ENCODE measurements around the gene GPR62. TPM values are rescaled to one million over a fixed set of nuclear protein-coding genes. Genes with fewer than 3 reads are reported as not detected.

The GPR62 gene
- total RNA-seq, 1 experiment from 2014 or later, result not detected

GRCh38 chr3:51995346-51996163, 40.4 kb downstream of the GPR62 start, which contains the start of gene RPL29:
TSS of gene RPL29 (minus strand) at chr3:51995895. CDS start at chr3:51995461, 434 bp downstream.
- BruUV-seq (replicated peaks), result no TSS peak
- intact Hi-C loops (cut with micrococcal nuclease; ENCODE audit: unreplicated experiment), result loop anchor here (1.0 to 2.0 kb wide), 2 partner anchors 12 to 53 kb away; partner anchors contain the start of genes ACY1 and PARP3
- Mint-ChIP-seq H3K36me3 (ENCODE audit: insufficient read depth, unreplicated experiment) (peaks cover 55% of the 10 kb centered on the region), H3K27ac (ENCODE audit: unreplicated experiment) (peak within 1 kb of the TSS; percentile 99), H3K27me3 (ENCODE audit: insufficient read depth, unreplicated experiment) (no peaks in the 10 kb centered on the region), H3K4me3 (ENCODE audit: unreplicated experiment) (peak within 1 kb of the TSS; percentile 93), H3K9me3 (ENCODE audit: unreplicated experiment) (no peaks in the 10 kb centered on the region), H3K4me1 (ENCODE audit: low read depth, unreplicated experiment) (peaks cover 9% of the 10 kb centered on the region)
- peak within 1 kb of the TSS; percentile 60 for H3K4me3 ChIP-seq (ENCODE audit: low read depth, low read length)
- no peak for TF ChIP-seq CTCF (IDR thresholded peaks at IDR 0.05; ENCODE audit: insufficient read depth in 1 of 2, low read depth in 1 of 2, low read length in 1 of 2, severe bottlenecking in 1 of 2, unreplicated experiment in 1 of 2)
- peak; percentile 93 for DNase-seq
- ChIA-PET CTCF (interaction anchor here (0.6 to 1.1 kb wide), 6 partner anchors 13 to 295 kb away, joined by 3 to 14 read pairs (median 4); partner anchors contain the start of genes ACY1, DUSP7 and RRP9), POLR2A (interaction anchor here (0.5 to 1.9 kb wide), 11 partner anchors 9 to 1607 kb away, joined by 3 to 30 read pairs (median 7); partner anchors contain the start of genes ABHD14B, ACY1, POC1A and RRP9)
- peaks cover 18% of the 10 kb centered on the region for H3K4me1 ChIP-seq
- no peaks in the 10 kb centered on the region for H3K9me3 ChIP-seq
- peaks cover 8% of the 10 kb centered on the region for H3K36me3 ChIP-seq (ENCODE audit: control insufficient read depth, insufficient read depth, low read length)
- H3K27me3 ChIP-seq (replicated peaks; ENCODE audit: control insufficient read depth, insufficient read depth, low read length), result no peaks in the 10 kb centered on the region

GRCh38 chr3:51997172-51997571, 42.0 kb downstream of the GPR62 start:
- Mint-ChIP-seq H3K4me3 (ENCODE audit: unreplicated experiment) (no peak overlapping the region), H3K27ac (ENCODE audit: unreplicated experiment) (no peak overlapping the region), H3K4me1 (ENCODE audit: low read depth, unreplicated experiment) (peaks cover 9% of the 10 kb centered on the region), H3K27me3 (ENCODE audit: insufficient read depth, unreplicated experiment) (no peaks in the 10 kb centered on the region), H3K36me3 (ENCODE audit: insufficient read depth, unreplicated experiment) (peaks cover 38% of the 10 kb centered on the region), H3K9me3 (ENCODE audit: unreplicated experiment) (no peaks in the 10 kb centered on the region)
- Histone ChIP-seq H3K4me1 (peaks cover 18% of the 10 kb centered on the region), H3K9me3 (no peaks in the 10 kb centered on the region), H3K36me3 (ENCODE audit: control insufficient read depth, insufficient read depth, low read length) (peaks cover 8% of the 10 kb centered on the region), H3K4me3 (ENCODE audit: low read depth, low read length) (no peak overlapping the region), H3K27me3 (replicated peaks; ENCODE audit: control insufficient read depth, insufficient read depth, low read length) (no peaks in the 10 kb centered on the region)
- no peak for DNase-seq
- intact Hi-C loops (cut with micrococcal nuclease; ENCODE audit: unreplicated experiment), result loop anchor here (2.0 kb wide), 1 partner anchor 54 kb away; the partner anchor contains the start of gene PARP3
- POLR2A ChIA-PET, result no interaction called here
- no TSS peak for BruUV-seq (replicated peaks)
- CTCF ChIA-PET, result interaction anchor here (1.3 to 1.4 kb wide), 2 partner anchors 18 to 56 kb away, joined by 3 to 4 read pairs; partner anchors contain the start of gene RRP9
- no peak for TF ChIP-seq CTCF (IDR thresholded peaks at IDR 0.05; ENCODE audit: insufficient read depth in 1 of 2, low read depth in 1 of 2, low read length in 1 of 2, severe bottlenecking in 1 of 2, unreplicated experiment in 1 of 2)

GRCh38 chr3:51997935-51998596, 42.9 kb downstream of the GPR62 start:
- Mint-ChIP-seq H3K27me3 (ENCODE audit: insufficient read depth, unreplicated experiment) (no peaks in the 10 kb centered on the region), H3K27ac (ENCODE audit: unreplicated experiment) (peak overlapping the region; percentile 45), H3K36me3 (ENCODE audit: insufficient read depth, unreplicated experiment) (peaks cover 29% of the 10 kb centered on the region), H3K4me3 (ENCODE audit: unreplicated experiment) (peak overlapping the region; percentile 38), H3K4me1 (ENCODE audit: low read depth, unreplicated experiment) (peaks cover 9% of the 10 kb centered on the region), H3K9me3 (ENCODE audit: unreplicated experiment) (no peaks in the 10 kb centered on the region)
- peak; percentile 58 to 65 for DNase-seq
- no peak for TF ChIP-seq CTCF (IDR thresholded peaks at IDR 0.05; ENCODE audit: insufficient read depth in 1 of 2, low read depth in 1 of 2, low read length in 1 of 2, severe bottlenecking in 1 of 2, unreplicated experiment in 1 of 2)
- Histone ChIP-seq H3K4me1 (peaks cover 18% of the 10 kb centered on the region), H3K36me3 (ENCODE audit: control insufficient read depth, insufficient read depth, low read length) (peaks cover 8% of the 10 kb centered on the region), H3K27me3 (replicated peaks; ENCODE audit: control insufficient read depth, insufficient read depth, low read length) (no peaks in the 10 kb centered on the region), H3K4me3 (ENCODE audit: low read depth, low read length) (no peak overlapping the region), H3K9me3 (no peaks in the 10 kb centered on the region)
- ChIA-PET CTCF (interaction anchor here (0.7 to 1.4 kb wide), 4 partner anchors 15 to 58 kb away, joined by 3 to 5 read pairs (median 4); partner anchors contain the start of genes ACY1 and RRP9), POLR2A (no interaction called here)
- no TSS peak for BruUV-seq (replicated peaks)
- intact Hi-C loops (cut with micrococcal nuclease; ENCODE audit: unreplicated experiment), result loop anchor here (2.0 kb wide), 2 partner anchors 23 to 55 kb away; partner anchors contain the start of genes ABHD14A, ABHD14B and PARP3

All from Caco-2 (cell line).